Right renal pelvis (tissue), 4 donors: ENCODE results near the gene SOX2. TPM values are rescaled to one million over a fixed set of nuclear protein-coding genes. Genes with fewer than 3 reads are reported as not detected.

Source experiments
- DNase-seq, 4 donors: peaks; one replicate each; pipeline ENCODE4 v3.0.0-alpha.2; 2013; ENCODE audit warnings: low read depth in 4 of 4, low spot score in 3 of 4, missing footprints in 1 of 4
- polyA plus RNA-seq, 4 donors: library from polyadenylated mRNA; unstranded; fragments of 120-200 nt; gene quantifications; one replicate each; pipeline ENCODE4 v1.2.1, GENCODE V29; 2013; ENCODE audit not compliant: insufficient read length in 4 of 4

SOX2 gene
- polyA plus RNA-seq, 4 donors: 0.24 to 0.56 (median 0.33) TPM

DNA sequence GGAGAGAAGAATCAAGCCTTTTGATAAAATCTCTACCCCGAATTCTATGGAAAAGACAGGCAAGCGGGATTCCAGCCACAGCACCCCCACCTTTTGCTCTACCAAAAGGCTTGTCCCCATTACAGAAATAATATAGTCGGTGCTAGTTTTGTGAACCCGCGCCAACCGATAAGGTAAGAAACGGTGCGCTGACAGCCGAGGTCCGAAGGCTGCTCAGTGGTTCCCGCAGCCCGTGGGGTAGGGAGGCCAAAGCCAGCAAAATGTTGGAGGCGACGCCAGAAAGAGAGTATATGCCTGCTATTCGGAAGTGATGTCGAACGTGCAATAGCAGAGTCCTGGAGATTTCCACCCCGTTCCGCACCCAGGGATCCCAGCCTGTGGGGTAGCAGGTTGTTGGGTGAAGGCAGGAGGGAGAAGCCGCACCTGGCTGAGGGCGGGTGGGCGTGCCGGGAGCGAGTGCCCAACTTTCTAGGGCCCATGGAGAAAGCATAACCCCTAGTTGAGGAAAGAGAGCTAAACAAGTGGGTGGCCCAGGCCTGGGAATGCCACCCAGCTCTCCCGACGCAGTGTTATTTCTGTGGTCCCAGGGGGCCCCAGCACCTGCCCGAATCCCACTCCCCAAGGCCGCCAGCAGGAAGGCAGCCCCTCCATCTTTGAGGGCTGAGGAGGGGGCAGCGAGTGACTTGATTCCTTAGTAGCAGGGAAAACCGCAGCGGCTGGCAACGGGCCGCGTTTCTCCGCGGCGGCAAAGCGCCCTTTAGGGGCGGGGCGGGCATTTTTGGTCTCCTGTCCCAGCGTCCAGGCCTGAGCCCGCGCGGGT, 7.9 kb upstream of the SOX2 start:
- DNase-seq: no peak

DNA sequence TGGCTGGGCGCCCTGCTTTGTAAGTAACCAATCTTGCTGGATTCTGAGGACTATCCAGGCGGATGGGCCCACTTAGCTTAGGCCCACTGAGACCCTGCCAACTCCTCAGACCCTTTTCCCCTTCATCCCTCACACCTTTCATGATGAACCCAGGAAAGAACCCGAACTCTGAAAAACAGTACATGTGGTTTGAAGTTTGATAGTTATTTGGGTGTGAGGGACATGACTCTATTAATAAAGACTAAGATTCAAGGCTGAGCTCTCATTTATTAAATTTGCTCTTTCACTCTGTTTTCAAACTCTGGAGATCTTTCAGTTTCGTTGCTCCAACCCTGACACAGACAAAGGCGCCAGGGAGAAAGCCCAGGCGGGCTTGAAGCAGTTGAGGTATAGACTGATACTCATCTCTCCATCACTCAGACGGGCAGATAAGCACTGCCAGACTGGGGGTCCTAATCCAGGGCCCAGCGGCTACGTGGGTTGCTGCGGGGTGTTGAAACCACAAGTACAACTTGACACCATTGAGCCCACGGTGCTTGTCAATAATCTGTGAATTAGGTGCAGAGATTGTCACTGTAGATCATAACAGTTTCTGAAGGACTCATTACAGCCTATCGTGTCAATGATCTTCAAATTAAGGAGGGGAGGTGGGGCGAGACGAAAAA, 7.2 kb upstream of the SOX2 start:
- DNase-seq: no peak

GRCh38 chr3:181705086-181705480, 6.6 kb upstream of the SOX2 start:
- DNase-seq: no peak

GRCh38 chr3:181707980-181708379, 3.7 kb upstream of the SOX2 start:
- no peak for DNase-seq

GRCh38 chr3:181709537-181710279, 2.0 kb upstream of the SOX2 start:
- no peak for DNase-seq

DNA sequence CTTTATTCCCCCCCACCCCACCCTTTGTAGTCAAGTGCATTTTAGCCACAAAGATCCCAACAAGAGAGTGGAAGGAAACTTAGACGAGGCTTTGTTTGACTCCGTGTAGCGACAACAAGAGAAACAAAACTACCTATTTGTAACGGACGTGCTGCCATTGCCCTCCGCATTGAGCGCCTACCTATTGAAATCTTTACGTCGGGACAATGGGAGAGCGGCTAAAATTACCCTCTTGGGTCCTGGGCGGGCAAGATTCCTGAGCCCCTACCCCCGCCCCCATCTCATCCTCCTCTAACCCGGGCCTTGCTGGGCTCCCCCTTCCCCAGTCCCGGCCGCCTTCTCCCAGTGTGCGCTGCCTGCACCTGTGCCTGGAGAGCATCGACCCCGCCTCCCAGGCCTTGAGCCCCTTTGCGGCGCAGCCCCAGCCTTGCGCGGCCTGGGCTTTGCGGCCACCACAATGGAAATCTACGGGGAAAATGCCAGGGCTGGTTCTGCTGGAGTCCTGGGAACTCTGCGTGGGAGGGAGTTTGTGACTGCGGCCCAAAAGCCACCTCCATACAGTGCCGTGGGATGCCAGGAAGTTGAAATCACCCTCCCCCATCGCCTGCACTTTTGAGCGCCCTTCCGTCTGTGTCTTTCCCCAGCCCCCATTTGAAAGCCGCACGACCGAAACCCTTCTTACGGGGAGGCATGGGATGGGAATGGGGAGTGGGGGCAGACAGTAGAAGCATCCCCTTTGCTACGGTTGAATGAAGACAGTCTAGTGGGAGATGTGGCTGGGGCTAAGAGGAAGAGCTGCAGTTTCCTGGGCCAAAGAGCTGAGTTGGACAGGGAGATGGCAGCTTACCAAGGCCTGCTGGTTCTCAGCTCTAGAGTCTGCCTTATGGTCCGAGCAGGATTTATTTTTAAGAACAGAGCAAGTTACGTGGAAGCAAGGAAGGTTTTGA, 1.1 kb upstream of the SOX2 start:
- no peak for DNase-seq

DNA sequence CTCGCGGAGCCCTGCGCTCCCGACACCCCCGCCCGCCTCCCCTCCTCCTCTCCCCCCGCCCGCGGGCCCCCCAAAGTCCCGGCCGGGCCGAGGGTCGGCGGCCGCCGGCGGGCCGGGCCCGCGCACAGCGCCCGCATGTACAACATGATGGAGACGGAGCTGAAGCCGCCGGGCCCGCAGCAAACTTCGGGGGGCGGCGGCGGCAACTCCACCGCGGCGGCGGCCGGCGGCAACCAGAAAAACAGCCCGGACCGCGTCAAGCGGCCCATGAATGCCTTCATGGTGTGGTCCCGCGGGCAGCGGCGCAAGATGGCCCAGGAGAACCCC, 464 bp downstream of the SOX2 start:
- DNase-seq: no peak

DNA sequence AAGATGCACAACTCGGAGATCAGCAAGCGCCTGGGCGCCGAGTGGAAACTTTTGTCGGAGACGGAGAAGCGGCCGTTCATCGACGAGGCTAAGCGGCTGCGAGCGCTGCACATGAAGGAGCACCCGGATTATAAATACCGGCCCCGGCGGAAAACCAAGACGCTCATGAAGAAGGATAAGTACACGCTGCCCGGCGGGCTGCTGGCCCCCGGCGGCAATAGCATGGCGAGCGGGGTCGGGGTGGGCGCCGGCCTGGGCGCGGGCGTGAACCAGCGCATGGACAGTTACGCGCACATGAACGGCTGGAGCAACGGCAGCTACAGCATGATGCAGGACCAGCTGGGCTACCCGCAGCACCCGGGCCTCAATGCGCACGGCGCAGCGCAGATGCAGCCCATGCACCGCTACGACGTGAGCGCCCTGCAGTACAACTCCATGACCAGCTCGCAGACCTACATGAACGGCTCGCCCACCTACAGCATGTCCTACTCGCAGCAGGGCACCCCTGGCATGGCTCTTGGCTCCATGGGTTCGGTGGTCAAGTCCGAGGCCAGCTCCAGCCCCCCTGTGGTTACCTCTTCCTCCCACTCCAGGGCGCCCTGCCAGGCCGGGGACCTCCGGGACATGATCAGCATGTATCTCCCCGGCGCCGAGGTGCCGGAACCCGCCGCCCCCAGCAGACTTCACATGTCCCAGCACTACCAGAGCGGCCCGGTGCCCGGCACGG, 991 bp downstream of the SOX2 start:
- DNase-seq: no peak

GRCh38 chr3:181713280-181713647, 1.5 kb downstream of the SOX2 start:
- no peak for DNase-seq

GRCh38 chr3:181713676-181714612, 2.2 kb downstream of the SOX2 start:
- DNase-seq: no peak

DNA sequence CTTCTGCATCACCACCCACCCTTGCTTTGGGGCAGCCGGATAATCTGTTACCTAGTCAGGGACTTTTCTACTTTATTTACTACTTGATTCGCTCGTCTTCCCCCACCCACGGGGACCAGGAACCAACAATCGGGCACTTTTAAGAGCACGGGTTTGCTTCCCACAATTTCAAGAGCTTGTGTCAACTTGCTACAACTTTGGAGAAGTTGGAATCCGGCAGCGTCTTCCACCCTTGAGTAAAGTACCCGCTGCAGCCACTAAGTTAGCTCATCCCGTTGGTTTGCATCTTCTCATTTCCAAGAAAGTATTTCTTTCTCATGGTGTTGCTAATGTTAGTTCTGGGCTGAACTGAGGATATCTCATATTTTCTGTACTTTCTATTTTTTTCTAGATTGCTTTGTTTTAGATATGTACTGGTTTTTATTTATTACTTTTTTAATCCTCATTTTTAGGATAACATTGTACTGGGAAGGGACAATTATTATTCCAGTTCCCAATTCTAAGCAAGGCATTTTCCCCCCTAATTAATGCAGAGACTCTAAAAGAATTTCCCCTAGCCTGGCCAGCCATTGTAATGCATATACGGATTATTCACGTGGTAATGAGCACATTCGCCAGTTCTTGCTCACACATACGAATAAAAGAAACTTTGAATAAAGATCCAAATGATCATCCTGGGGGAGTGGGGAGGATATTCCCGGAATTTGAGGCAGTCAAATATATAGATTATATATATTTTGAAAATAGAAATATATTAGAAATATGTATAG, 4.0 kb downstream of the SOX2 start:
- no peak for DNase-seq

- no peak for DNase-seq
These were observed 5.2 kb downstream of the SOX2 start for GRCh38 chr3:181716966-181717365.

DNA sequence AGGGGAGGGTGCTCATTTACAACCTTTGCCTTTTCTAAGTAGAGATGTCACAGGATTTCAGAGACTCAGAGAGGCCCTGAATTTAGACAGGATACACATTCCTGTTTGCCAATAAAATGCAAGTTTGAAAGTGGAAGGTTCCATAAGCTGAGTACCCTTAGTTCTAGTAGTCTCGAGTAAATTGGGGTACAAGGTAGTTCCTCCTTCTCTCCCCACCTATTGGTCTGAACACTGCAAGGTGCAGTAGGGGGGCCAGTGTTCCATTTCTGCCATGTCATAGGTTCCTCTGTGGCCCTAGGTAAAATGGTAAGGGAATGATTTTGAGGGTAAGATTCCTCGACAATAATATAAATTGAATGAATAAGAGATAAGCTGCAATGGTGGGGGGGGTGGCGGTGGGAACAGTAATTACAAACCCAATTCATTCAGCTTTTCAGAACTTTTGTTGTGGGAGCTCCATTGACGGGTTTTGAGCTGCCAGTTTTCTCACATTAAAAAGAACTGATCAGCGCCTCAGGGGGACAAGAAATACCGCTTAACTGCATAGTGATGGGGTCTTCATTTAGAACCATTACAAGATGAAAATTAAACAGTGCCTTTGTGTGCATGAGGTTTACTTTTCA, 5.9 kb downstream of the SOX2 start:
- no peak for DNase-seq

DNA sequence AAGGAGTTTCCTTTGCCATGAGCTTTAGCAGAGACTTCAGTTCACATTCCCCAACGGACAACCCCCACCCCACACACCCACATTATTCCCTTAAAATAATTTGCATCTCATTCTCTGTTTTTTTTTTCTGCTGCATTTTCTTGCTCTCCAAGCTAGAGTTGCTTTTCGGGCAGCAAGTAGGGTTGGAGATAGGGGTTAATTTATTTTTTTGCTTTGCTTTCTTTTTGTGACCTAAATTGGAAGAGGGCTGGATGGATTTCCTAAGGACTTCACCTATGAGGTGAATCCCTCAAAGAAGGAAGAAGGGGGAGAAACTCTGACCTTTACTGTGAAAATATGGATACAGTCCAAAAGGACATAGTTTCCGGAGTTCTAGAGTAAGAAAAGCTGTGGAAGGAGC, 6.6 kb downstream of the SOX2 start:
- no peak for DNase-seq

GRCh38 chr3:181718987-181719911, 7.5 kb downstream of the SOX2 start:
- DNase-seq: no peak

DNA sequence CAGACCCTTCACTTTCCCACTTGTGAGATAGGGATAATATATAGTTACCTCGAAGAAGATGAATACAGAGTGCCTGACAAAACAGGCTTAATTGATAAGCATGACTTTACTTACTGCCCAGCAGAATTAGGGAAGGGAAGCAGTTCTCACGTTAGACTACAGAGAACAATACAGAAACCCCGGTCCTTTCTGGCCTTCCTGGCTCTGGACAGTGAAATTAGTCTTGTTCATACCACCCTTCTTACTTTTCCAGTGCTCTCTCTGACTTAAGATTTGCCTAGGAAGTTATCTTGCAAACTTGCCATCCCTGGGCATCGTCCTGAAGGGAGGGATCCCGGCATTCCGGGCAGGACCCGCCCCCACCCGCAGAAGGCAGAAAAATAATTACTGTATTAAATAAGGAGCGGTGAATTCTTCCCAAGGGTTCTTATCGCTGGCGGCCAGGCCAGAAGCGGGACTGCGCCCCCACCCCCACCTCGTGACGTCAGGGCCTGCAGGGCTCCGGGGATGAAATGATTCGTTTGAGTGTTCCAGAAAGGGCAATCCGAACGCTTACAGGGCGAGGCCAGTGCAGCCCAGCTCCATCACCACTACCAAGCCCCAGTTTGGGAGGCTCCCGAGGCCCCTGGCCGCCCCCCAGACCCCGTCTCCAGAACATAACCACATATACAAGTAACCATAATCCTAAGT, 8.4 kb downstream of the SOX2 start:
- DNase-seq: no peak
